ENCODE results near the gene TPST2.

- no peak for TF ChIP-seq CTCF (conservative IDR thresholded peaks at IDR 0.05; ENCODE audit: low read depth, low read length)
- no peak for TF ChIP-seq SMC3 (IDR thresholded peaks at IDR 0.05; ENCODE audit: low read depth, low read length)
- no peak for TF ChIP-seq POLR2A (IDR thresholded peaks at IDR 0.05; ENCODE audit: low read depth, low read length)
- no peak for TF ChIP-seq RAD21 (IDR thresholded peaks at IDR 0.05; ENCODE audit: low read length)
- no peak for TF ChIP-seq MXI1 (IDR thresholded peaks at IDR 0.05; ENCODE audit: borderline replicate concordance, low read depth, low read length)
- TF ChIP-seq RFX5 (IDR thresholded peaks at IDR 0.05; ENCODE audit: low read depth, low read length) = no peak
Measured at GRCh38 chr22:26565889-26566288, 24.0 kb downstream of the TPST2 start.
